Fibroblast of pulmonary artery (primary cell): ENCODE results near the gene TRIP11.
A peak's percentile ranks its signal among the peaks of the same experiment; 100 is the strongest.
"Not testable (repeated sequence)": the region's sequence is repeated elsewhere in the genome, so short reads cannot be mapped to it uniquely, and the experiment has no call there.

Experiments used
- DNase-seq: peaks from one replicate; pipeline ENCODE4 v3.0.0-alpha.2; 2010; ENCODE audit warnings: low read depth
- H3K4me3 ChIP-seq: replicated peaks from 2 replicates; pipeline ENCODE4 v1.5.1; 2011; ENCODE audit warnings: low read depth, mild to moderate bottlenecking, control low read depth, low read length, moderate library complexity
- CTCF ChIP-seq: IDR thresholded peaks from 2 replicates; pipeline ENCODE4 v1.5.1; 2011; ENCODE audit warnings: mild to moderate bottlenecking, control low read depth, low read length, inconsistent platforms; ENCODE audit errors: missing control alignments

TRIP11 gene

GRCh38 chr14:92039719-92040430 lies at the start of gene TRIP11:
Gene TRIP11 (minus strand): TSS chr14:92040059. CDS start chr14:92039685, 374 bp downstream.
- DNase-seq, result peak; percentile 95
- H3K4me3 ChIP-seq, result peak within 1 kb of the TSS; percentile 95
- TF ChIP-seq CTCF, result no peak

- TF ChIP-seq CTCF, result no peak
Observed at GRCh38 chr14:92088494-92088893, 48.6 kb upstream of the TRIP11 start.

GRCh38 chr14:92074555-92074954 lies 34.7 kb upstream of the TRIP11 start:
- no peak for TF ChIP-seq CTCF
- DNase-seq, result peak; percentile 8
- H3K4me3 ChIP-seq, result no peak overlapping the region

More at GRCh38 chr14:92088494-92088893, 48.6 kb upstream of the TRIP11 start:
- DNase-seq, result no peak
- H3K4me3 ChIP-seq, result no peak overlapping the region

GRCh38 chr14:92058006-92058917 lies 18.4 kb upstream of the TRIP11 start:
- DNase-seq, result no peak
- H3K4me3 ChIP-seq, result no peak overlapping the region
- no peak for TF ChIP-seq CTCF

- TF ChIP-seq CTCF, result no peak
- H3K4me3 ChIP-seq, result no peak overlapping the region
- DNase-seq, result no peak
Observed at GRCh38 chr14:92049781-92050180, 9.9 kb upstream of the TRIP11 start.

GRCh38 chr14:92049221-92049620 lies 9.4 kb upstream of the TRIP11 start:
- not testable (repeated sequence) for H3K4me3 ChIP-seq, DNase-seq

- H3K4me3 ChIP-seq, DNase-seq: not testable (repeated sequence)
Observed at GRCh38 chr14:92045904-92046303, 6.0 kb upstream of the TRIP11 start.

GRCh38 chr14:92041766-92042165 lies 1.9 kb upstream of the TRIP11 start:
- not testable (repeated sequence) for H3K4me3 ChIP-seq, DNase-seq
